Right atrium auricular region (tissue), 2 donors: ENCODE data around the gene CERS2. TPM values are rescaled to one million over a fixed set of nuclear protein-coding genes. Genes with fewer than 3 reads are reported as not detected.

Experiments used
- DNase-seq: peaks from one replicate; pipeline ENCODE4 v3.0.0-alpha.2; 2019; ENCODE audit warnings: low spot score
- H3K27ac ChIP-seq, 2 donors: fragments of 200-600 bp; sonication (generic); 1 replicate in 1 of 2; 2 replicates in 1 of 2; pipeline ENCODE4 v1.5.1; 2016 to 2019
- H3K27me3 ChIP-seq, 2 donors: fragments of 200-600 bp; sonication (generic); one replicate each; pipeline versions ENCODE4 v1.5.1 to v1.6.0; 2017 to 2019
- H3K36me3 ChIP-seq: fragments of 200-600 bp; sonication (generic); one replicate; pipeline ENCODE4 v1.5.1; 2016
- H3K4me1 ChIP-seq, 2 donors: fragments of 200-600 bp; sonication (generic); one replicate each; pipeline versions ENCODE4 v1.5.1 to v1.6.0; 2017 to 2019
- H3K4me3 ChIP-seq, 2 donors: fragments of 200-600 bp; sonication (generic); 1 replicate in 1 of 2; 2 replicates in 1 of 2; pipeline ENCODE4 v1.5.1; 2017 to 2019; ENCODE audit warnings: mild to moderate bottlenecking in 1 of 2, moderate library complexity in 1 of 2
- H3K9me3 ChIP-seq, 2 donors: fragments of 200-600 bp; sonication (generic); one replicate each; pipeline ENCODE4 v1.5.1; 2019
- CTCF ChIP-seq, 2 donors: fragments of 200-600 bp; sonication (generic); IDR thresholded peaks; one replicate each; pipeline ENCODE4 v1.5.1; 2019; ENCODE audit warnings: antibody characterized with exemption in 2 of 2
- total RNA-seq, 2 donors: library from RNA; depleted of rRNA; stranded (reverse); fragments of >200 nt; gene quantifications; one replicate each; pipeline ENCODE4 v1.1.0, GENCODE V29; 2016

The CERS2 gene
- total RNA-seq, 2 donors from 2014 or later = 47.9 to 91.4 TPM

GRCh38 chr1:150970808-150971582, 3.6 kb downstream of the CERS2 start:
- no peak for TF ChIP-seq CTCF (IDR thresholded peaks at IDR 0.05)
- H3K9me3 ChIP-seq = no peaks in the 10 kb centered on the region
- peaks cover 29% of the 10 kb centered on the region for H3K36me3 ChIP-seq
- no peaks in the 10 kb centered on the region for H3K27me3 ChIP-seq
- peak; percentile 90 for DNase-seq
- H3K27ac ChIP-seq = peak overlapping the region; percentile 94 to 97
- H3K4me3 ChIP-seq = no peak overlapping the region
- peaks cover 0 to 53% of the 10 kb centered on the region in 2 donors for H3K4me1 ChIP-seq

- TF ChIP-seq CTCF (IDR thresholded peaks at IDR 0.05) = no peak
- no peak overlapping the region for H3K4me3 ChIP-seq
- H3K36me3 ChIP-seq = peaks cover 43% of the 10 kb centered on the region
- H3K27me3 ChIP-seq = no peaks in the 10 kb centered on the region
- no peaks in the 10 kb centered on the region for H3K9me3 ChIP-seq
- H3K27ac ChIP-seq = no peak overlapping the region
- H3K4me1 ChIP-seq = peaks cover 0 to 44% of the 10 kb centered on the region in 2 donors
- DNase-seq = no peak
Observed at GRCh38 chr1:150969626-150970025, 5.0 kb downstream of the CERS2 start.

- Histone ChIP-seq H3K4me3 (no peak overlapping the region), H3K27me3 (no peaks in the 10 kb centered on the region), H3K36me3 (peaks cover 55% of the 10 kb centered on the region), H3K9me3 (no peaks in the 10 kb centered on the region), H3K27ac (no peak overlapping the region), H3K4me1 (peaks cover 0 to 41% of the 10 kb centered on the region in 2 donors)
- no peak for DNase-seq
- TF ChIP-seq CTCF (IDR thresholded peaks at IDR 0.05) = no peak
Observed at GRCh38 chr1:150968491-150968890, 6.1 kb downstream of the CERS2 start.

- peaks cover 60% of the 10 kb centered on the region for H3K36me3 ChIP-seq
- H3K4me1 ChIP-seq = peaks cover 0 to 36% of the 10 kb centered on the region in 2 donors
Observed at GRCh38 chr1:150967936-150968335, 6.7 kb downstream of the CERS2 start.

GRCh38 chr1:150966011-150966410, 8.6 kb downstream of the CERS2 start:
- Histone ChIP-seq H3K4me3 (no peak overlapping the region), H3K27me3 (no peaks in the 10 kb centered on the region), H3K36me3 (peaks cover 79% of the 10 kb centered on the region), H3K27ac (no peak overlapping the region), H3K9me3 (no peaks in the 10 kb centered on the region), H3K4me1 (peaks cover 0 to 16% of the 10 kb centered on the region in 2 donors)
- TF ChIP-seq CTCF (IDR thresholded peaks at IDR 0.05) = no peak
- no peak for DNase-seq

More at GRCh38 chr1:150967936-150968335, 6.7 kb downstream of the CERS2 start:
- Histone ChIP-seq H3K4me3 (no peak overlapping the region), H3K27ac (no peak overlapping the region), H3K27me3 (no peaks in the 10 kb centered on the region), H3K9me3 (no peaks in the 10 kb centered on the region)
- no peak for DNase-seq
- no peak for TF ChIP-seq CTCF (IDR thresholded peaks at IDR 0.05)
